Embryonic facial prominence (tissue), 1 donor: ENCODE results near the gene ZNF213.

Source experiments
- DNase-seq: peaks from one replicate; pipeline ENCODE4 v3.0.0-alpha.2; 2016; ENCODE audit errors: extremely low spot score

The ZNF213 gene

GRCh38 chr16:3134338-3135125 lies at the start of gene ZNF213:
Gene ZNF213 (plus strand): TSS chr16:3135029. CDS start chr16:3137281, 2,252 bp downstream.
- DNase-seq: peak; percentile 98

- no peak for DNase-seq
These were observed 48.8 kb upstream of the ZNF213 start for GRCh38 chr16:3085868-3086595.

- no peak for DNase-seq
These were observed 48.1 kb upstream of the ZNF213 start for GRCh38 chr16:3086596-3087242.

GRCh38 chr16:3087243-3088235 lies 47.3 kb upstream of the ZNF213 start:
- DNase-seq: no peak

- no peak for DNase-seq
These were observed 46.4 kb upstream of the ZNF213 start for GRCh38 chr16:3088450-3088849.

- no peak for DNase-seq
These were observed 45.7 kb upstream of the ZNF213 start for GRCh38 chr16:3088925-3089716.

GRCh38 chr16:3089717-3090592 lies 44.9 kb upstream of the ZNF213 start:
- no peak for DNase-seq

- no peak for DNase-seq
These were observed 43.3 kb upstream of the ZNF213 start for GRCh38 chr16:3091551-3091950.

- no peak for DNase-seq
These were observed 42.3 kb upstream of the ZNF213 start for GRCh38 chr16:3092501-3092941.

GRCh38 chr16:3094289-3095027 lies 40.4 kb upstream of the ZNF213 start:
- DNase-seq: no peak

- DNase-seq: no peak
These were observed 39.0 kb upstream of the ZNF213 start for GRCh38 chr16:3095869-3096268.

GRCh38 chr16:3096362-3096761 lies 38.5 kb upstream of the ZNF213 start:
- no peak for DNase-seq

- DNase-seq: no peak
These were observed 37.6 kb upstream of the ZNF213 start for GRCh38 chr16:3097266-3097665.

- no peak for DNase-seq
These were observed 36.1 kb upstream of the ZNF213 start, which contains the start of gene ZSCAN10 for GRCh38 chr16:3098459-3099394. Gene ZSCAN10 (minus strand): TSS chr16:3099294. CDS start chr16:3092937, 6,357 bp downstream.

GRCh38 chr16:3099395-3099731 lies 35.5 kb upstream of the ZNF213 start:
- DNase-seq: no peak

- DNase-seq: peak; percentile 28
These were observed 34.9 kb upstream of the ZNF213 start for GRCh38 chr16:3099732-3100499.
